IMR-90 (cell line): Measurements from ENCODE around the gene SH3RF3.

Experiments
- BHLHE40 ChIP-seq: fragments of 150-350 bp; IDR thresholded peaks from 2 replicates; pipeline ENCODE4 v1.6.1; 2016; ENCODE audit warnings: mild to moderate bottlenecking, low read depth, low read length
- CTCF ChIP-seq: conservative IDR thresholded peaks from 2 replicates; pipeline ENCODE4 v1.5.1; 2012; ENCODE audit warnings: mild to moderate bottlenecking, low read depth, low read length, improper control_type of control experiment
- FOS ChIP-seq: fragments of 150-350 bp; IDR thresholded peaks from 2 replicates; pipeline ENCODE4 v1.6.1; 2016; ENCODE audit warnings: low read depth, low read length
- MAFK ChIP-seq: IDR thresholded peaks from 2 replicates; pipeline ENCODE4 v1.6.1; 2012; ENCODE audit warnings: low read depth, low read length, improper control_type of control experiment
- MAZ ChIP-seq: IDR thresholded peaks from 2 replicates; pipeline ENCODE4 v1.6.1; 2012; ENCODE audit warnings: low read depth, mild to moderate bottlenecking, low read length, improper control_type of control experiment, moderate library complexity, borderline replicate concordance
- MXI1 ChIP-seq: IDR thresholded peaks from 2 replicates; pipeline ENCODE4 v1.6.1; 2012; ENCODE audit warnings: low read depth, mild to moderate bottlenecking, low read length, moderate library complexity, borderline replicate concordance
- NFE2L2 ChIP-seq: fragments of 150-350 bp; IDR thresholded peaks from 2 replicates; pipeline ENCODE4 v1.6.1; 2016; ENCODE audit warnings: low read depth, mild to moderate bottlenecking, low read length
- POLR2A ChIP-seq: IDR thresholded peaks from 2 replicates; pipeline ENCODE4 v1.6.1; 2012; ENCODE audit warnings: mild to moderate bottlenecking, low read depth, low read length
- RAD21 ChIP-seq: IDR thresholded peaks from 2 replicates; pipeline ENCODE4 v1.6.1; 2012; ENCODE audit warnings: low read length, improper control_type of control experiment
- RCOR1 ChIP-seq: IDR thresholded peaks from 2 replicates; pipeline ENCODE4 v1.6.1; 2012; ENCODE audit warnings: mild to moderate bottlenecking, low read length, improper control_type of control experiment; ENCODE audit not compliant: insufficient replicate concordance
- RFX5 ChIP-seq: IDR thresholded peaks from 2 replicates; pipeline ENCODE4 v1.8.0; 2012; ENCODE audit warnings: low read depth, mild to moderate bottlenecking, low read length, moderate library complexity
- SMC3 ChIP-seq: fragments of 150-350 bp; IDR thresholded peaks from 2 replicates; pipeline ENCODE4 v1.6.1; 2016; ENCODE audit warnings: low read depth, mild to moderate bottlenecking, antibody characterized with exemption, low read length, moderate library complexity
- USF2 ChIP-seq: fragments of 150-350 bp; IDR thresholded peaks from 2 replicates; pipeline ENCODE4 v1.6.1; 2017; ENCODE audit warnings: mild to moderate bottlenecking, antibody characterized with exemption, low read length, low read depth

- TF ChIP-seq CTCF = no peak
- no peak for TF ChIP-seq POLR2A
- TF ChIP-seq RCOR1 = no peak
- no peak for TF ChIP-seq SMC3
- TF ChIP-seq NFE2L2 = no peak
- no peak for TF ChIP-seq FOS
- TF ChIP-seq MAZ = no peak
- no peak for TF ChIP-seq MXI1
- TF ChIP-seq RAD21 = no peak
- TF ChIP-seq BHLHE40 = no peak
- no peak for TF ChIP-seq USF2
- TF ChIP-seq RFX5 = no peak
- TF ChIP-seq MAFK = no peak
Measured at GRCh38 chr2:109246616-109247015, 117.6 kb downstream of the SH3RF3 start.
